HG02642 (cell line): ENCODE data around the gene CD164L2.
A peak's percentile ranks its signal among the peaks of the same experiment; 100 is the strongest.

Source experiments
- ATAC-seq: cut with Tn5 transposase; IDR thresholded peaks from one replicate; pipeline ENCODE4 v1.9.1; 2021; ENCODE audit warnings: mild to moderate bottlenecking; ENCODE audit not compliant: unreplicated experiment, poor library complexity

The CD164L2 gene

GRCh38 chr1:27350663-27351540 is 32.2 kb downstream of the CD164L2 start:
- ATAC-seq = no peak

- ATAC-seq = no peak
These were observed 33.1 kb downstream of the CD164L2 start for GRCh38 chr1:27349784-27350662.

- ATAC-seq = no peak
These were observed 34.0 kb downstream of the CD164L2 start for GRCh38 chr1:27348861-27349783.

GRCh38 chr1:27346991-27347624 is 36.0 kb downstream of the CD164L2 start:
- no peak for ATAC-seq

GRCh38 chr1:27346357-27346756 is 36.8 kb downstream of the CD164L2 start:
- no peak for ATAC-seq

GRCh38 chr1:27345272-27345671 is 37.9 kb downstream of the CD164L2 start:
- no peak for ATAC-seq

- ATAC-seq = no peak
These were observed 39.5 kb downstream of the CD164L2 start for GRCh38 chr1:27343639-27344025.

GRCh38 chr1:27342778-27343638 is 40.1 kb downstream of the CD164L2 start:
- ATAC-seq = peak; percentile 35

- ATAC-seq = peak; percentile 13
These were observed 40.7 kb downstream of the CD164L2 start for GRCh38 chr1:27342391-27342777.

GRCh38 chr1:27341525-27342252 is 41.4 kb downstream of the CD164L2 start, which contains the start of gene SYTL1:
Gene SYTL1, plus strand, starts transcription at chr1:27342022. Its CDS starts 3,313 bp downstream, at chr1:27345335.
- peak; percentile 60 for ATAC-seq

- ATAC-seq = no peak
These were observed 43.9 kb downstream of the CD164L2 start for GRCh38 chr1:27339213-27339612.

GRCh38 chr1:27338751-27339150 is 44.4 kb downstream of the CD164L2 start:
- no peak for ATAC-seq

- no peak for ATAC-seq
These were observed 46.4 kb downstream of the CD164L2 start for GRCh38 chr1:27336756-27337155.

GRCh38 chr1:27335506-27336422 is 47.4 kb downstream of the CD164L2 start:
- no peak for ATAC-seq

GRCh38 chr1:27333717-27334279 is 49.3 kb downstream of the CD164L2 start:
- no peak for ATAC-seq

- no peak for ATAC-seq
These were observed 50.4 kb downstream of the CD164L2 start for GRCh38 chr1:27332536-27333281.
